IMR-90 (cell line): Measurements from ENCODE around the gene LEKR1. TPM values are rescaled to one million over a fixed set of nuclear protein-coding genes. Genes with fewer than 3 reads are reported as not detected.

Experiments
- ATAC-seq: fragments of 200-7000 bp; cut with Tn5 transposase; 2 replicates; pipeline ENCODE4 v1.9.1; 2020; ENCODE audit warnings: low read depth, mild to moderate bottlenecking, moderate library complexity
- BruUV-seq: library from RNA; stranded (reverse); fragments of 400-500 nt; replicated peaks from 2 replicates; lab custom pipeline; 2021; lab: Mats Ljungman, UMichigan
- CTCF ChIA-PET: fragments of 300-600 bp; formaldehyde crosslinking; extraction: SDS; loops from one replicate; lab custom pipeline; 2021; ENCODE audit warnings: antibody characterized with exemption; lab: Yijun Ruan, JAX
- POLR2A ChIA-PET: fragments of 300-600 bp; sonication (Branson Sonifier 250); formaldehyde crosslinking; loops from one replicate; lab custom pipeline; 2022; ENCODE audit warnings: antibody characterized with exemption; ENCODE audit not compliant: unreplicated experiment; lab: Charles Lee
- DNase-seq: peaks from one replicate; pipeline ENCODE4 v3.0.0; 2013
- H2AFZ ChIP-seq: replicated peaks from 2 replicates; pipeline ENCODE3; 2013; ENCODE audit warnings: low read length, mild to moderate bottlenecking; ENCODE audit not compliant: poor library complexity
- H2AK5ac ChIP-seq: 2 replicates; pipeline ENCODE4 v1.6.1; 2013; ENCODE audit warnings: low read depth, low read length, inconsistent platforms
- H2AK9ac ChIP-seq: replicated peaks from 2 replicates; pipeline ENCODE3; 2013; ENCODE audit warnings: mild to moderate bottlenecking, low read depth, low read length, moderate library complexity; ENCODE audit not compliant: poor library complexity
- H2BK120ac ChIP-seq: 2 replicates; pipeline ENCODE4 v1.6.1; 2013; ENCODE audit warnings: low read depth, low read length, inconsistent platforms
- H2BK15ac ChIP-seq: 3 replicates; pipeline ENCODE4 v1.6.1; 2013; ENCODE audit warnings: low read depth, low read length, inconsistent platforms
- H2BK20ac ChIP-seq: 2 replicates; pipeline ENCODE4 v1.6.1; 2013; ENCODE audit warnings: low read depth, mild to moderate bottlenecking, inconsistent platforms, low read length, moderate library complexity
- H2BK5ac ChIP-seq: 2 replicates; pipeline ENCODE4 v1.6.1; 2013; ENCODE audit warnings: mild to moderate bottlenecking, low read depth, low read length, inconsistent platforms; ENCODE audit not compliant: poor library complexity, severe bottlenecking
- H3K14ac ChIP-seq: replicated peaks from 2 replicates; pipeline ENCODE4 v1.6.1; 2013; ENCODE audit warnings: low read depth, low read length, inconsistent platforms
- H3K18ac ChIP-seq: 2 replicates; pipeline ENCODE4 v1.6.1; 2013; ENCODE audit warnings: low read depth, low read length, control low read depth
- H3K23ac ChIP-seq: 2 replicates; pipeline ENCODE4 v1.6.1; 2013; ENCODE audit warnings: low read depth, low read length, inconsistent platforms
- H3K27ac ChIP-seq: 2 replicates; pipeline ENCODE4 v1.5.1; 2013; ENCODE audit warnings: mild to moderate bottlenecking, control low read depth, low read length; ENCODE audit not compliant: insufficient read depth
- H3K27me3 ChIP-seq: 2 replicates; pipeline ENCODE4 v1.6.1; 2013; ENCODE audit warnings: low read length; ENCODE audit not compliant: control insufficient read depth, insufficient read depth
- H3K36me3 ChIP-seq: 2 replicates; pipeline ENCODE4 v1.6.1; 2013; ENCODE audit warnings: low read length, mixed read lengths; ENCODE audit not compliant: control insufficient read depth, insufficient read depth
- H3K4ac ChIP-seq: 2 replicates; pipeline ENCODE4 v1.6.1; 2013; ENCODE audit warnings: low read depth, low read length, inconsistent platforms
- H3K4me1 ChIP-seq: 2 replicates; pipeline ENCODE4 v1.6.1; 2013; ENCODE audit warnings: low read length, mixed read lengths; ENCODE audit not compliant: control insufficient read depth, insufficient read depth
- H3K4me2 ChIP-seq: 2 replicates; pipeline ENCODE4 v1.6.1; 2013; ENCODE audit warnings: low read depth, mild to moderate bottlenecking, control low read depth, low read length, moderate library complexity
- H3K4me3 ChIP-seq: 2 replicates; pipeline ENCODE4 v1.5.1; 2013; ENCODE audit warnings: low read depth, mild to moderate bottlenecking, control low read depth, low read length, moderate library complexity; ENCODE audit not compliant: insufficient read depth
- H3K56ac ChIP-seq: 2 replicates; pipeline ENCODE4 v1.6.1; 2013; ENCODE audit warnings: low read length, inconsistent platforms; ENCODE audit not compliant: insufficient read depth; ENCODE audit errors: extremely low read depth
- H3K79me1 ChIP-seq, 2 experiments: 2 replicates each; pipeline ENCODE4 v1.6.1; 2013; ENCODE audit warnings: low read length in 2 of 2, inconsistent platforms in 1 of 2, low read depth in 1 of 2
- H3K9ac ChIP-seq: 2 replicates; pipeline ENCODE4 v1.6.1; 2013; ENCODE audit warnings: low read depth, low read length, control low read depth
- H3K9me1 ChIP-seq: 2 replicates; pipeline ENCODE4 v1.6.1; 2013; ENCODE audit warnings: low read length, inconsistent platforms; ENCODE audit not compliant: insufficient read depth
- H3K9me3 ChIP-seq: 2 replicates; pipeline ENCODE4 v1.6.1; 2013; ENCODE audit warnings: low read length; ENCODE audit not compliant: control insufficient read depth, insufficient read depth
- H4K20me1 ChIP-seq: 2 replicates; pipeline ENCODE4 v1.6.1; 2013; ENCODE audit warnings: low read length, inconsistent platforms; ENCODE audit not compliant: insufficient read depth
- H4K5ac ChIP-seq: 2 replicates; pipeline ENCODE4 v1.6.1; 2013; ENCODE audit warnings: mild to moderate bottlenecking, low read depth, low read length, control low read depth
- H4K8ac ChIP-seq, 2 experiments: 2 replicates each; pipeline ENCODE4 v1.6.1; 2013; ENCODE audit warnings: low read depth in 2 of 2, low read length in 2 of 2, control low read depth in 1 of 2, inconsistent platforms in 1 of 2
- H4K91ac ChIP-seq: 2 replicates; pipeline ENCODE4 v1.6.1; 2013; ENCODE audit warnings: low read depth, low read length, inconsistent platforms; ENCODE audit not compliant: insufficient read depth
- BHLHE40 ChIP-seq: fragments of 150-350 bp; IDR thresholded peaks from 2 replicates; pipeline ENCODE4 v1.6.1; 2016; ENCODE audit warnings: mild to moderate bottlenecking, low read depth, low read length
- CEBPB ChIP-seq: IDR thresholded peaks from 2 replicates; pipeline ENCODE4 v1.6.1; 2012; ENCODE audit warnings: low read depth, low read length, improper control_type of control experiment
- CHD1 ChIP-seq: IDR thresholded peaks from 2 replicates; pipeline ENCODE4 v1.6.1; 2012; ENCODE audit warnings: low read depth, low read length, improper control_type of control experiment
- CTCF ChIP-seq: conservative IDR thresholded peaks from 2 replicates; pipeline ENCODE4 v1.5.1; 2012; ENCODE audit warnings: mild to moderate bottlenecking, low read depth, low read length, improper control_type of control experiment
- ELK1 ChIP-seq: fragments of 150-350 bp; IDR thresholded peaks from 2 replicates; pipeline ENCODE4 v1.6.1; 2016; ENCODE audit warnings: low read depth, mild to moderate bottlenecking, low read length, moderate library complexity, borderline replicate concordance
- MAFK ChIP-seq: IDR thresholded peaks from 2 replicates; pipeline ENCODE4 v1.6.1; 2012; ENCODE audit warnings: low read depth, low read length, improper control_type of control experiment
- MXI1 ChIP-seq: IDR thresholded peaks from 2 replicates; pipeline ENCODE4 v1.6.1; 2012; ENCODE audit warnings: low read depth, mild to moderate bottlenecking, low read length, moderate library complexity, borderline replicate concordance
- NFE2L2 ChIP-seq: fragments of 150-350 bp; IDR thresholded peaks from 2 replicates; pipeline ENCODE4 v1.6.1; 2016; ENCODE audit warnings: low read depth, mild to moderate bottlenecking, low read length
- POLR2A ChIP-seq: IDR thresholded peaks from 2 replicates; pipeline ENCODE4 v1.6.1; 2012; ENCODE audit warnings: mild to moderate bottlenecking, low read depth, low read length
- RAD21 ChIP-seq: IDR thresholded peaks from 2 replicates; pipeline ENCODE4 v1.6.1; 2012; ENCODE audit warnings: low read length, improper control_type of control experiment
- RCOR1 ChIP-seq: IDR thresholded peaks from 2 replicates; pipeline ENCODE4 v1.6.1; 2012; ENCODE audit warnings: mild to moderate bottlenecking, low read length, improper control_type of control experiment; ENCODE audit not compliant: insufficient replicate concordance
- RFX5 ChIP-seq: IDR thresholded peaks from 2 replicates; pipeline ENCODE4 v1.8.0; 2012; ENCODE audit warnings: low read depth, mild to moderate bottlenecking, low read length, moderate library complexity
- SMC3 ChIP-seq: fragments of 150-350 bp; IDR thresholded peaks from 2 replicates; pipeline ENCODE4 v1.6.1; 2016; ENCODE audit warnings: low read depth, mild to moderate bottlenecking, antibody characterized with exemption, low read length, moderate library complexity
- USF2 ChIP-seq: fragments of 150-350 bp; IDR thresholded peaks from 2 replicates; pipeline ENCODE4 v1.6.1; 2017; ENCODE audit warnings: mild to moderate bottlenecking, antibody characterized with exemption, low read length, low read depth
- WGBS, 2 experiments: methylation state at CpG; one replicate each; pipeline versions ENCODE4 v1.1.5 to v1.1.7; 2013; ENCODE audit warnings: missing lambda C conversion rate in 2 of 2; ENCODE audit not compliant: insufficient read length in 1 of 2; ENCODE audit errors: extremely low coverage in 2 of 2; 5-methylcytosine and 5-hydroxymethylcytosine counted together
- dilution Hi-C: fragments of 300-500 bp; cut with HindIII; formaldehyde crosslinking; loops from one replicate; pipeline ENCODE4 v1.14.3; 2018; ENCODE audit warnings: low sequenced_read_pairs; ENCODE audit not compliant: unreplicated experiment
- in situ Hi-C: fragments of 300-500 bp; cut with MboI; formaldehyde crosslinking; loops from 3 replicates; pipeline ENCODE4 v1.14.3; 2019; ENCODE audit warnings: low sequenced_read_pairs, inconsistent platforms, mixed read lengths
- intact Hi-C: fragments of 100-400 bp; cut with micrococcal nuclease; formaldehyde crosslinking; loops from 2 replicates; pipeline ENCODE4 v1.10.0; 2022
- polyA plus RNA-seq, 3 experiments: library from polyadenylated mRNA; depleted of rRNA; stranded (reverse); fragments of >200 nt; gene quantifications; 2 replicates each; pipeline ENCODE4 v1.2.3, GENCODE V29; 2012; ENCODE audit warnings: low replicate concordance in 1 of 3
- total RNA-seq: library from RNA; depleted of rRNA; stranded (reverse); fragments of >200 nt; gene quantifications from 2 replicates; pipeline ENCODE4 v1.2.3, GENCODE V29; 2012

LEKR1 gene
- total and polyA plus RNA-seq, 2 of the 4 experiments (the other 2 are of a cell fraction) = 0.19 to 0.36 TPM

DNA sequence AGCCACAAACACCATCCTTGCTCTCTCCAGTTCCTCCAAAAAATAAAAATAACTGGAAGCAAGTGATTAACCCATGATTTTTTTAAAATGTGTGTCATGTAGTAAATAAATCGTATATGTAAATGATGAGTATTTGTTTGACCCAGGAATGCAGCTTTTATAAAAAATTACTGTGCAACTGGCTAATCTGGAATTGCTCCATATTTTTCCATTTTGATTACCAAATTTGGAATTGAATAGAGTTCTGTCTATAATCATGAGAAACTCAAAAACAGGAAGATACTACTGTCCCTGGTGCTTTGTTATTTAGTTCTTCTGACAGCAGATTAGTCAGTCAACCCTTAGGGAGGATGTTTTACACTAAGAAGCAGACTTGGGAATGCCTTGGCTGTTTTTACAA is 217.6 kb downstream of the LEKR1 start:
- no peaks in the 10 kb centered on the region for H3K9me3 ChIP-seq
- H2AK9ac ChIP-seq = no peak overlapping the region
- no peak overlapping the region for H3K18ac ChIP-seq
- no peak overlapping the region for H3K4me2 ChIP-seq
- intact Hi-C loops = no loop called here
- no peak overlapping the region for H3K23ac ChIP-seq
- H3K4ac ChIP-seq = no peak overlapping the region
- no peak overlapping the region for H4K91ac ChIP-seq
- no peak overlapping the region for H3K27ac ChIP-seq
- dilution Hi-C loops = no loop called here
- H3K9me1 ChIP-seq = no peaks in the 10 kb centered on the region
- no peaks in the 10 kb centered on the region for H4K20me1 ChIP-seq
- BruUV-seq = no TSS peak
- no peak overlapping the region for H2AK5ac ChIP-seq
- H3K27me3 ChIP-seq = peaks cover 15% of the 10 kb centered on the region
- DNase-seq = no peak
- H4K5ac ChIP-seq = no peak overlapping the region
- no peak for ATAC-seq
- TF ChIP-seq NFE2L2 (no peak), ELK1 (no peak), RAD21 (no peak), RFX5 (no peak), POLR2A (no peak), CHD1 (no peak), CEBPB (no peak), USF2 (no peak), MAFK (no peak), MXI1 (no peak), CTCF (no peak), BHLHE40 (no peak), SMC3 (no peak), RCOR1 (no peak)
- no peaks in the 10 kb centered on the region for H3K4me1 ChIP-seq
- H3K4me3 ChIP-seq = no peak overlapping the region
- no peak overlapping the region for H3K9ac ChIP-seq
- no peaks in the 10 kb centered on the region for H3K36me3 ChIP-seq
- in situ Hi-C loops = no loop called here
- WGBS, 2 experiments = no CpG with 5 or more reads among the region's 1 CpG
- POLR2A ChIA-PET = no interaction called here
- no peak overlapping the region for H4K8ac ChIP-seq
- no peak overlapping the region for H3K14ac ChIP-seq
- H2BK120ac ChIP-seq = no peak overlapping the region
- H2BK20ac ChIP-seq = no peak overlapping the region
- H2BK15ac ChIP-seq = no peak overlapping the region
- CTCF ChIA-PET = no interaction called here
- no peaks in the 10 kb centered on the region for H3K79me1 ChIP-seq
- no peak overlapping the region for H2AFZ ChIP-seq
- H3K56ac ChIP-seq = no peak overlapping the region
- no peak overlapping the region for H2BK5ac ChIP-seq
